ENCODE data around the gene GSPT2.
A peak's percentile ranks its signal among the peaks of the same experiment; 100 is the strongest.
"Not testable (repeated sequence)": the region's sequence is repeated elsewhere in the genome, so short reads cannot be mapped to it uniquely, and the experiment has no call there.

The GSPT2 gene

GRCh38 chrX:51743179-51743957 is at the start of gene GSPT2:
GSPT2 (plus strand) TSS chrX:51743442; CDS start chrX:51743627, 185 bp downstream.
- TF ChIP-seq, protein P1, sequence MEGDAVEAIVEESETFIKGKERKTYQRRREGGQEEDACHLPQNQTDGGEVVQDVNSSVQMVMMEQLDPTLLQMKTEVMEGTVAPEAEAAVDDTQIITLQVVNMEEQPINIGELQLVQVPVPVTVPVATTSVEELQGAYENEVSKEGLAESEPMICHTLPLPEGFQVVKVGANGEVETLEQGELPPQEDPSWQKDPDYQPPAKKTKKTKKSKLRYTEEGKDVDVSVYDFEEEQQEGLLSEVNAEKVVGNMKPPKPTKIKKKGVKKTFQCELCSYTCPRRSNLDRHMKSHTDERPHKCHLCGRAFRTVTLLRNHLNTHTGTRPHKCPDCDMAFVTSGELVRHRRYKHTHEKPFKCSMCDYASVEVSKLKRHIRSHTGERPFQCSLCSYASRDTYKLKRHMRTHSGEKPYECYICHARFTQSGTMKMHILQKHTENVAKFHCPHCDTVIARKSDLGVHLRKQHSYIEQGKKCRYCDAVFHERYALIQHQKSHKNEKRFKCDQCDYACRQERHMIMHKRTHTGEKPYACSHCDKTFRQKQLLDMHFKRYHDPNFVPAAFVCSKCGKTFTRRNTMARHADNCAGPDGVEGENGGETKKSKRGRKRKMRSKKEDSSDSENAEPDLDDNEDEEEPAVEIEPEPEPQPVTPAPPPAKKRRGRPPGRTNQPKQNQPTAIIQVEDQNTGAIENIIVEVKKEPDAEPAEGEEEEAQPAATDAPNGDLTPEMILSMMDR (IDR thresholded peaks at IDR 0.05; ENCODE audit: poor library complexity, severe bottlenecking), result no peak
- Histone ChIP-seq H3K4me3 (ENCODE audit: severe bottlenecking) (peak within 1 kb of the TSS; percentile 21), H3K36me3 (ENCODE audit: low read depth) (no peaks in the 10 kb centered on the region), H3K27ac (ENCODE audit: poor library complexity, severe bottlenecking) (no peak within 1 kb of the TSS), H3K27me3 (ENCODE audit: insufficient read depth, poor library complexity, severe bottlenecking) (peaks cover 6% of the 10 kb centered on the region), H3K9me3 (ENCODE audit: severe bottlenecking) (no peaks in the 10 kb centered on the region), H3K4me1 (ENCODE audit: insufficient read depth, poor library complexity, severe bottlenecking) (no peaks in the 10 kb centered on the region)
- peak; percentile 18 for DNase-seq (ENCODE audit: low spot score)
- ATAC-seq (ENCODE audit: low read depth), result peak; percentile 33; the same call in 2 of the 3 replicates

DNA sequence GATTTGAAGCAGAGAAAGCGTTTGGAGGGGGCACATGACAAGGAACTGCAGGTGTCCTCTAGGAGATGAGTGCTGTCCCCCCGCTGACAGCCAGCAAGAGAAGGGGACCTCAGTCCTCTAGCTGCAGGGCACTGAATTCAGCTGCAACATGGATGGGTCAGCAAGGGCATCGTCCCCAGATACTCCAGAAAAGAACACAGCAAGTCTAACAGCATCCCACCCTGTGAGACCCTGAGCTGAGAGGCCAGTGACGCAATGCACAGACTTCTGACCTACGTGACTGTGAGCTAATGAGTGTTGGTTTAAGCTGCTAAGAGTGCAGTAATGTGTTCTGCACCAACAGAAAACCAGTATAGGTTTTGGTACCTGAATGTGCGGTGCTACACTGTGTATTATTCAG is 49.0 kb upstream of the GSPT2 start:
- Histone ChIP-seq H3K27ac (ENCODE audit: poor library complexity, severe bottlenecking) (no peak overlapping the region), H3K4me3 (ENCODE audit: severe bottlenecking) (no peak overlapping the region), H3K27me3 (ENCODE audit: insufficient read depth, poor library complexity, severe bottlenecking) (no peaks in the 10 kb centered on the region), H3K9me3 (ENCODE audit: severe bottlenecking) (no peaks in the 10 kb centered on the region), H3K36me3 (ENCODE audit: low read depth) (no peaks in the 10 kb centered on the region), H3K4me1 (ENCODE audit: insufficient read depth, poor library complexity, severe bottlenecking) (no peaks in the 10 kb centered on the region)
- TF ChIP-seq, protein P1 (IDR thresholded peaks at IDR 0.05; ENCODE audit: poor library complexity, severe bottlenecking), result no peak
- DNase-seq (ENCODE audit: low spot score) (no peak), ATAC-seq (ENCODE audit: low read depth) (no peak)

DNA sequence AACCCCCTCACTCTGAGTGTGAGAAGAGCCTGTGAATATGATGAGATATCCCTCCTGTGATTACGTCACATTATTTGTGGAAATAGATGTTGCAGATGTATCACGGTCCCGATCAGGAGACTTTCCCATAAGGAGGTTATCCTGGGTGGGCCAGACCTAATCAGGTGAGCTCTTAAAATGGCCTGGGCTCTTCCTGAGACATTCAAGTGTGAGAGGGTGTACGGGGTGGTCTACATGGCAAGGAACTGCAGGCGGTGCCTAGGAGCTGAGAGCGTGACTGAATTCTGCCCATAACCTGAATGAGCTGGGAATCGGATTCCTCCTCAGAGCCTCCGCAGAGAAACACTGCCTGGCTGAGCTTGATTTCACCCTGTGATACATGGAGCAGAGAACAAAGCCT is 45.8 kb upstream of the GSPT2 start:
- Histone ChIP-seq H3K36me3 (ENCODE audit: low read depth) (no peaks in the 10 kb centered on the region), H3K4me3 (ENCODE audit: severe bottlenecking) (no peak overlapping the region), H3K27me3 (ENCODE audit: insufficient read depth, poor library complexity, severe bottlenecking) (no peaks in the 10 kb centered on the region), H3K4me1 (ENCODE audit: insufficient read depth, poor library complexity, severe bottlenecking) (no peaks in the 10 kb centered on the region), H3K9me3 (ENCODE audit: severe bottlenecking) (no peaks in the 10 kb centered on the region), H3K27ac (ENCODE audit: poor library complexity, severe bottlenecking) (no peak overlapping the region)
- TF ChIP-seq, protein P1 (IDR thresholded peaks at IDR 0.05; ENCODE audit: poor library complexity, severe bottlenecking), result no peak
- DNase-seq (ENCODE audit: low spot score) (no peak), ATAC-seq (ENCODE audit: low read depth) (no peak)

GRCh38 chrX:51710277-51711164 is 32.7 kb upstream of the GSPT2 start, which contains the start of gene CENPVL1:
CENPVL1 (plus strand) TSS chrX:51710512; CDS start chrX:51710512, 0 bp downstream.
- not testable (repeated sequence) for H3K36me3 ChIP-seq (ENCODE audit: low read depth); H3K4me1 ChIP-seq (ENCODE audit: insufficient read depth, poor library complexity, severe bottlenecking); DNase-seq (ENCODE audit: low spot score); H3K27me3 ChIP-seq (ENCODE audit: insufficient read depth, poor library complexity, severe bottlenecking); H3K9me3 ChIP-seq (ENCODE audit: severe bottlenecking); ATAC-seq (ENCODE audit: low read depth); H3K27ac ChIP-seq (ENCODE audit: poor library complexity, severe bottlenecking); H3K4me3 ChIP-seq (ENCODE audit: severe bottlenecking)

DNA sequence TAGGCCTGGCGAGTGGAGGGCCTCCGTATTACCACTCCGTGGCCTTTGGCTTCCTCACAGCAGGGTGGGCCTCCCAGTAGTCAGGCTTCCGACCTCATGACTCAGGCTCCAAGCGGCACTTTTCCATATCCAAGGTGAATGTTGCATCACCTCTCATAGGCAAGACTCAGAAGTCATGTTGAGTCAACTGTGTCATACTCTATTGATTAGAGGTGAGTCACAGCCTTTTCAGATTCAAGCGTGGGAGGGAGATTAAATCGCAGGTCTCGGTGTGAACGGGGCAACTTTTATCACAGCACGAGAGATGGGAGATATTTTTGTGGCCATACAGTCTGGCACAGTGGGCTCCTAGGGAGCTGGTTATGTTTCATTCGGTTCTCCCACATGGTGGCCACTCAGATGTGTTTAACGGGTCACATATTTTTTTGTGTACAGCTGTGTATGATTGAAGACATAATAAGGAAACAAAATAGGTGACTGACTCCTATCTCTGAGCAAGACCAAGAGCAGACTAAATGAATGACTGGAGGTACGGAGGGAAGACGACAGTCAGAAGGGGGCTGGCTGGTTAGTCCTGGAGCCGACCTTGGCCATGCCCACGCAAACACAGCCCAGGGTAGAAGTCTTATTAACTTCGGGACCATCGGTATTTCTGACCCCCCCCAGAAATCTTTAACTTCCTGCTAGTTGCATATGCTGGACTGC is 30.1 kb upstream of the GSPT2 start:
- not testable (repeated sequence) for H3K27me3 ChIP-seq (ENCODE audit: insufficient read depth, poor library complexity, severe bottlenecking); H3K27ac ChIP-seq (ENCODE audit: poor library complexity, severe bottlenecking); H3K9me3 ChIP-seq (ENCODE audit: severe bottlenecking); H3K36me3 ChIP-seq (ENCODE audit: low read depth); DNase-seq (ENCODE audit: low spot score); H3K4me1 ChIP-seq (ENCODE audit: insufficient read depth, poor library complexity, severe bottlenecking); H3K4me3 ChIP-seq (ENCODE audit: severe bottlenecking)
- ATAC-seq (ENCODE audit: low read depth), result peak; percentile 68
